HEK293 (cell line): ENCODE results near the gene SLC25A31.

ENCODE experiments used
- ZBTB17 ChIP-seq: fragments of 450-650 bp; formaldehyde crosslinking; IDR thresholded peaks from 2 replicates; pipeline ENCODE4 v1.5.1; 2016; ENCODE audit warnings: missing biosample characterization, missing genetic modification characterization
- ZNF133 ChIP-seq: fragments of 450-650 bp; formaldehyde crosslinking; IDR thresholded peaks from 2 replicates; pipeline ENCODE4 v1.5.1; 2016; ENCODE audit warnings: missing biosample characterization, missing genetic modification characterization
- ZNF239 ChIP-seq: fragments of 450-650 bp; formaldehyde crosslinking; IDR thresholded peaks from 2 replicates; pipeline ENCODE4 v1.5.1; 2016; ENCODE audit warnings: missing biosample characterization, missing genetic modification characterization
- ZNF558 ChIP-seq: fragments of 450-650 bp; formaldehyde crosslinking; IDR thresholded peaks from 2 replicates; pipeline ENCODE4 v1.5.1; 2016; ENCODE audit warnings: missing biosample characterization, missing genetic modification characterization
- TF ChIP-seq, protein P1 (sequence below): fragments of 450-650 bp; IDR thresholded peaks from 2 replicates; pipeline ENCODE4 v1.5.1; 2018; ENCODE audit warnings: missing biosample characterization, missing genetic modification characterization
- TF ChIP-seq, protein P2 (sequence below): fragments of 450-650 bp; formaldehyde crosslinking; IDR thresholded peaks from 2 replicates; pipeline ENCODE4 v1.5.1; 2016; ENCODE audit warnings: missing biosample characterization, missing genetic modification characterization
- TF ChIP-seq, protein P3 (sequence below): fragments of 450-650 bp; formaldehyde crosslinking; IDR thresholded peaks from 2 replicates; pipeline ENCODE4 v1.5.1; 2016; ENCODE audit warnings: missing biosample characterization, missing genetic modification characterization
- TF ChIP-seq, protein P4 (sequence below): fragments of 450-650 bp; formaldehyde crosslinking; IDR thresholded peaks from 2 replicates; pipeline ENCODE4 v1.5.1; 2016; ENCODE audit warnings: missing biosample characterization, missing genetic modification characterization
- TF ChIP-seq, protein P5 (sequence below): fragments of 450-650 bp; formaldehyde crosslinking; IDR thresholded peaks from 2 replicates; pipeline ENCODE4 v1.5.1; 2016; ENCODE audit warnings: missing biosample characterization, missing genetic modification characterization
- TF ChIP-seq, protein P6 (sequence below): fragments of 450-650 bp; formaldehyde crosslinking; IDR thresholded peaks from 2 replicates; pipeline ENCODE4; 2016; ENCODE audit warnings: missing biosample characterization, missing genetic modification characterization

DNA sequence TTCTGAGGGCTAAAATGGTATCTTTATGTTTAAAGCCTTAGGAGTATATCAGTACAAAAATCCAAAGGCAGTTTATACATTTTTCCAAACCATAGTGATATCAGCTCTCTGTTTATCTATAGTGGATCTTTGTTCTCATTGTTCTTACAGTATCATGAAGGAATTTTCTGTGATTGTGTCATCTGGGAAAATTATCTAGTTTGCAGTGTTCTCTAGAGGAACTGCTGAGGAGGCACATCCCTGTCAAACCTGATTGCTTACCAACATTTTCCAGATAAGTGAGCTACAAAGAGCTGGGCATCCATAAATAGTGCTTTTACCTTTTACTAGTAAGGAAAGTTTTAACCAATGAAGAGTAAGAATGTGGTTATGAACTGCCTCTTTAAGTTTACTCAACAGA, 44.9 kb upstream of the SLC25A31 start:
- TF ChIP-seq, protein P1, sequence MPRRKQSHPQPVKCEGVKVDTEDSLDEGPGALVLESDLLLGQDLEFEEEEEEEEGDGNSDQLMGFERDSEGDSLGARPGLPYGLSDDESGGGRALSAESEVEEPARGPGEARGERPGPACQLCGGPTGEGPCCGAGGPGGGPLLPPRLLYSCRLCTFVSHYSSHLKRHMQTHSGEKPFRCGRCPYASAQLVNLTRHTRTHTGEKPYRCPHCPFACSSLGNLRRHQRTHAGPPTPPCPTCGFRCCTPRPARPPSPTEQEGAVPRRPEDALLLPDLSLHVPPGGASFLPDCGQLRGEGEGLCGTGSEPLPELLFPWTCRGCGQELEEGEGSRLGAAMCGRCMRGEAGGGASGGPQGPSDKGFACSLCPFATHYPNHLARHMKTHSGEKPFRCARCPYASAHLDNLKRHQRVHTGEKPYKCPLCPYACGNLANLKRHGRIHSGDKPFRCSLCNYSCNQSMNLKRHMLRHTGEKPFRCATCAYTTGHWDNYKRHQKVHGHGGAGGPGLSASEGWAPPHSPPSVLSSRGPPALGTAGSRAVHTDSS, result no peak
- TF ChIP-seq, protein P2, sequence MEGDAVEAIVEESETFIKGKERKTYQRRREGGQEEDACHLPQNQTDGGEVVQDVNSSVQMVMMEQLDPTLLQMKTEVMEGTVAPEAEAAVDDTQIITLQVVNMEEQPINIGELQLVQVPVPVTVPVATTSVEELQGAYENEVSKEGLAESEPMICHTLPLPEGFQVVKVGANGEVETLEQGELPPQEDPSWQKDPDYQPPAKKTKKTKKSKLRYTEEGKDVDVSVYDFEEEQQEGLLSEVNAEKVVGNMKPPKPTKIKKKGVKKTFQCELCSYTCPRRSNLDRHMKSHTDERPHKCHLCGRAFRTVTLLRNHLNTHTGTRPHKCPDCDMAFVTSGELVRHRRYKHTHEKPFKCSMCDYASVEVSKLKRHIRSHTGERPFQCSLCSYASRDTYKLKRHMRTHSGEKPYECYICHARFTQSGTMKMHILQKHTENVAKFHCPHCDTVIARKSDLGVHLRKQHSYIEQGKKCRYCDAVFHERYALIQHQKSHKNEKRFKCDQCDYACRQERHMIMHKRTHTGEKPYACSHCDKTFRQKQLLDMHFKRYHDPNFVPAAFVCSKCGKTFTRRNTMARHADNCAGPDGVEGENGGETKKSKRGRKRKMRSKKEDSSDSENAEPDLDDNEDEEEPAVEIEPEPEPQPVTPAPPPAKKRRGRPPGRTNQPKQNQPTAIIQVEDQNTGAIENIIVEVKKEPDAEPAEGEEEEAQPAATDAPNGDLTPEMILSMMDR (tag by site-specific recombination), result no peak
- TF ChIP-seq, protein P3, sequence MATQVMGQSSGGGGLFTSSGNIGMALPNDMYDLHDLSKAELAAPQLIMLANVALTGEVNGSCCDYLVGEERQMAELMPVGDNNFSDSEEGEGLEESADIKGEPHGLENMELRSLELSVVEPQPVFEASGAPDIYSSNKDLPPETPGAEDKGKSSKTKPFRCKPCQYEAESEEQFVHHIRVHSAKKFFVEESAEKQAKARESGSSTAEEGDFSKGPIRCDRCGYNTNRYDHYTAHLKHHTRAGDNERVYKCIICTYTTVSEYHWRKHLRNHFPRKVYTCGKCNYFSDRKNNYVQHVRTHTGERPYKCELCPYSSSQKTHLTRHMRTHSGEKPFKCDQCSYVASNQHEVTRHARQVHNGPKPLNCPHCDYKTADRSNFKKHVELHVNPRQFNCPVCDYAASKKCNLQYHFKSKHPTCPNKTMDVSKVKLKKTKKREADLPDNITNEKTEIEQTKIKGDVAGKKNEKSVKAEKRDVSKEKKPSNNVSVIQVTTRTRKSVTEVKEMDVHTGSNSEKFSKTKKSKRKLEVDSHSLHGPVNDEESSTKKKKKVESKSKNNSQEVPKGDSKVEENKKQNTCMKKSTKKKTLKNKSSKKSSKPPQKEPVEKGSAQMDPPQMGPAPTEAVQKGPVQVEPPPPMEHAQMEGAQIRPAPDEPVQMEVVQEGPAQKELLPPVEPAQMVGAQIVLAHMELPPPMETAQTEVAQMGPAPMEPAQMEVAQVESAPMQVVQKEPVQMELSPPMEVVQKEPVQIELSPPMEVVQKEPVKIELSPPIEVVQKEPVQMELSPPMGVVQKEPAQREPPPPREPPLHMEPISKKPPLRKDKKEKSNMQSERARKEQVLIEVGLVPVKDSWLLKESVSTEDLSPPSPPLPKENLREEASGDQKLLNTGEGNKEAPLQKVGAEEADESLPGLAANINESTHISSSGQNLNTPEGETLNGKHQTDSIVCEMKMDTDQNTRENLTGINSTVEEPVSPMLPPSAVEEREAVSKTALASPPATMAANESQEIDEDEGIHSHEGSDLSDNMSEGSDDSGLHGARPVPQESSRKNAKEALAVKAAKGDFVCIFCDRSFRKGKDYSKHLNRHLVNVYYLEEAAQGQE (tag by site-specific recombination), result no peak
- TF ChIP-seq, protein P4, sequence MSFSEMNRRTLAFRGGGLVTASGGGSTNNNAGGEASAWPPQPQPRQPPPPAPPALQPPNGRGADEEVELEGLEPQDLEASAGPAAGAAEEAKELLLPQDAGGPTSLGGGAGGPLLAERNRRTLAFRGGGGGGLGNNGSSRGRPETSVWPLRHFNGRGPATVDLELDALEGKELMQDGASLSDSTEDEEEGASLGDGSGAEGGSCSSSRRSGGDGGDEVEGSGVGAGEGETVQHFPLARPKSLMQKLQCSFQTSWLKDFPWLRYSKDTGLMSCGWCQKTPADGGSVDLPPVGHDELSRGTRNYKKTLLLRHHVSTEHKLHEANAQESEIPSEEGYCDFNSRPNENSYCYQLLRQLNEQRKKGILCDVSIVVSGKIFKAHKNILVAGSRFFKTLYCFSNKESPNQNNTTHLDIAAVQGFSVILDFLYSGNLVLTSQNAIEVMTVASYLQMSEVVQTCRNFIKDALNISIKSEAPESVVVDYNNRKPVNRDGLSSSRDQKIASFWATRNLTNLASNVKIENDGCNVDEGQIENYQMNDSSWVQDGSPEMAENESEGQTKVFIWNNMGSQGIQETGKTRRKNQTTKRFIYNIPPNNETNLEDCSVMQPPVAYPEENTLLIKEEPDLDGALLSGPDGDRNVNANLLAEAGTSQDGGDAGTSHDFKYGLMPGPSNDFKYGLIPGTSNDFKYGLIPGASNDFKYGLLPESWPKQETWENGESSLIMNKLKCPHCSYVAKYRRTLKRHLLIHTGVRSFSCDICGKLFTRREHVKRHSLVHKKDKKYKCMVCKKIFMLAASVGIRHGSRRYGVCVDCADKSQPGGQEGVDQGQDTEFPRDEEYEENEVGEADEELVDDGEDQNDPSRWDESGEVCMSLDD (tag by site-specific recombination), result no peak
- no peak for TF ChIP-seq ZNF239
- TF ChIP-seq ZNF133, result no peak
- TF ChIP-seq, protein P5, sequence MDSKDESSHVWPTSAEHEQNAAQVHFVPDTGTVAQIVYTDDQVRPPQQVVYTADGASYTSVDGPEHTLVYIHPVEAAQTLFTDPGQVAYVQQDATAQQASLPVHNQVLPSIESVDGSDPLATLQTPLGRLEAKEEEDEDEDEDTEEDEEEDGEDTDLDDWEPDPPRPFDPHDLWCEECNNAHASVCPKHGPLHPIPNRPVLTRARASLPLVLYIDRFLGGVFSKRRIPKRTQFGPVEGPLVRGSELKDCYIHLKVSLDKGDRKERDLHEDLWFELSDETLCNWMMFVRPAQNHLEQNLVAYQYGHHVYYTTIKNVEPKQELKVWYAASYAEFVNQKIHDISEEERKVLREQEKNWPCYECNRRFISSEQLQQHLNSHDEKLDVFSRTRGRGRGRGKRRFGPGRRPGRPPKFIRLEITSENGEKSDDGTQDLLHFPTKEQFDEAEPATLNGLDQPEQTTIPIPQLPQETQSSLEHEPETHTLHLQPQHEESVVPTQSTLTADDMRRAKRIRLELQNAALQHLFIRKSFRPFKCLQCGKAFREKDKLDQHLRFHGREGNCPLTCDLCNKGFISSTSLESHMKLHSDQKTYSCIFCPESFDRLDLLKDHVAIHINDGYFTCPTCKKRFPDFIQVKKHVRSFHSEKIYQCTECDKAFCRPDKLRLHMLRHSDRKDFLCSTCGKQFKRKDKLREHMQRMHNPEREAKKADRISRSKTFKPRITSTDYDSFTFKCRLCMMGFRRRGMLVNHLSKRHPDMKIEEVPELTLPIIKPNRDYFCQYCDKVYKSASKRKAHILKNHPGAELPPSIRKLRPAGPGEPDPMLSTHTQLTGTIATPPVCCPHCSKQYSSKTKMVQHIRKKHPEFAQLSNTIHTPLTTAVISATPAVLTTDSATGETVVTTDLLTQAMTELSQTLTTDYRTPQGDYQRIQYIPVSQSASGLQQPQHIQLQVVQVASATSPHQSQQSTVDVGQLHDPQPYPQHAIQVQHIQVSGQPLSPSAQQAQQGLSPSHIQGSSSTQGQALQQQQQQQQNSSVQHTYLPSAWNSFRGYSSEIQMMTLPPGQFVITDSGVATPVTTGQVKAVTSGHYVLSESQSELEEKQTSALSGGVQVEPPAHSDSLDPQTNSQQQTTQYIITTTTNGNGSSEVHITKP (tag by site-specific recombination), result no peak
- no peak for TF ChIP-seq ZBTB17 (tag by site-specific recombination)
- TF ChIP-seq, protein P6, sequence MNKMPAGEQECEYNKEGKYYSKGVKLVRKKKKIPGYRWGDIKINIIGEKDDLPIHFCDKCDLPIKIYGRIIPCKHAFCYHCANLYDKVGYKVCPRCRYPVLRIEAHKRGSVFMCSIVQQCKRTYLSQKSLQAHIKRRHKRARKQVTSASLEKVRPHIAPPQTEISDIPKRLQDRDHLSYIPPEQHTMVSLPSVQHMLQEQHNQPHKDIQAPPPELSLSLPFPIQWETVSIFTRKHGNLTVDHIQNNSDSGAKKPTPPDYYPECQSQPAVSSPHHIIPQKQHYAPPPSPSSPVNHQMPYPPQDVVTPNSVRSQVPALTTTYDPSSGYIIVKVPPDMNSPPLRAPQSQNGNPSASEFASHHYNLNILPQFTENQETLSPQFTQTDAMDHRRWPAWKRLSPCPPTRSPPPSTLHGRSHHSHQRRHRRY (tag by site-specific recombination), result no peak
- TF ChIP-seq ZNF558 (tag by site-specific recombination), result no peak
